Vagina (tissue), 2 donors: ENCODE results near the gene RITA1.

Source experiments
- POLR2A ChIP-seq, 2 donors: fragments of 450-650 bp; IDR thresholded peaks; one replicate each; pipeline ENCODE4 v1.6.1; 2017; ENCODE audit warnings: antibody characterized with exemption in 2 of 2, mild to moderate bottlenecking in 2 of 2, moderate library complexity in 2 of 2
- TF ChIP-seq, protein P1 (sequence below), 3 experiments: fragments of 450-650 bp in 2 of 3; fragments of 200-600 bp in 1 of 3; sonication (generic) in 1 of 3; IDR thresholded peaks; one replicate each; pipeline ENCODE4 v1.5.1; 2017 to 2019; ENCODE audit warnings: antibody characterized with exemption in 3 of 3, mild to moderate bottlenecking in 2 of 3, moderate library complexity in 2 of 3

DNA sequence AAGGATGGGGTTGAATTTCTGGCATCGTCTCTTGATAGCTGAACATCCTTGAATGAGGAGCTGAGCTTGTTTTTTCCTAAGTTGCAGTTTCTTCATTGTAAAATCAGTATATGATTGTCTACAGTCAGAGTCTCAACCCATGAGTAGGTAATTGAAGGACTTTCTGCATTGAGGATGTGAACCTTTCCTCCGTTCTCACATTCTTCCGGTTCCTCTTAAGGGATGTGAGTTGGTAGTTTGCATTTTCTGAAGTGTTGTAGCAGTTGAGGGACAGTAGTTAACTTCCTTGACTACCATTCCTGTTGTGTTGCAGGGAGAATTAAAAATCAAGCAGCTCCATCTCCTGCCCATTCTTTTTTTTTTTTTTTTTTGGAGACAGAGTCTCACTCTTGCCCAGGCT lies 54.9 kb downstream of the RITA1 start:
- TF ChIP-seq, protein P1, sequence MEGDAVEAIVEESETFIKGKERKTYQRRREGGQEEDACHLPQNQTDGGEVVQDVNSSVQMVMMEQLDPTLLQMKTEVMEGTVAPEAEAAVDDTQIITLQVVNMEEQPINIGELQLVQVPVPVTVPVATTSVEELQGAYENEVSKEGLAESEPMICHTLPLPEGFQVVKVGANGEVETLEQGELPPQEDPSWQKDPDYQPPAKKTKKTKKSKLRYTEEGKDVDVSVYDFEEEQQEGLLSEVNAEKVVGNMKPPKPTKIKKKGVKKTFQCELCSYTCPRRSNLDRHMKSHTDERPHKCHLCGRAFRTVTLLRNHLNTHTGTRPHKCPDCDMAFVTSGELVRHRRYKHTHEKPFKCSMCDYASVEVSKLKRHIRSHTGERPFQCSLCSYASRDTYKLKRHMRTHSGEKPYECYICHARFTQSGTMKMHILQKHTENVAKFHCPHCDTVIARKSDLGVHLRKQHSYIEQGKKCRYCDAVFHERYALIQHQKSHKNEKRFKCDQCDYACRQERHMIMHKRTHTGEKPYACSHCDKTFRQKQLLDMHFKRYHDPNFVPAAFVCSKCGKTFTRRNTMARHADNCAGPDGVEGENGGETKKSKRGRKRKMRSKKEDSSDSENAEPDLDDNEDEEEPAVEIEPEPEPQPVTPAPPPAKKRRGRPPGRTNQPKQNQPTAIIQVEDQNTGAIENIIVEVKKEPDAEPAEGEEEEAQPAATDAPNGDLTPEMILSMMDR (IDR thresholded peaks at IDR 0.05), result no peak
- no peak for TF ChIP-seq POLR2A (IDR thresholded peaks at IDR 0.05)
